KBM-7 (cell line): ENCODE data around the gene NAB2.

ENCODE experiments used
- DNase-seq: peaks from one replicate; pipeline ENCODE4 v3.0.0-alpha.2; 2015
- in situ Hi-C: fragments of 300-500 bp; cut with MboI; formaldehyde crosslinking; loops from 2 replicates; pipeline ENCODE4 v1.14.3; 2020; ENCODE audit warnings: low sequenced_read_pairs, low pct_unique_long_range_greater_than_20kb, mixed read lengths

Gene NAB2

GRCh38 chr12:57091638-57092528, 3.0 kb downstream of the NAB2 start:
- in situ Hi-C loops: no loop called here
- DNase-seq: no peak

- DNase-seq: no peak
Observed at GRCh38 chr12:57092529-57092862, 3.6 kb downstream of the NAB2 start.

GRCh38 chr12:57092876-57093414, 4.0 kb downstream of the NAB2 start:
- in situ Hi-C loops: no loop called here
- DNase-seq: no peak

More at GRCh38 chr12:57092529-57092862, 3.6 kb downstream of the NAB2 start:
- in situ Hi-C loops: no loop called here

- peak; percentile 54 for DNase-seq
- in situ Hi-C loops: no loop called here
Observed at GRCh38 chr12:57093415-57094207, 4.7 kb downstream of the NAB2 start.

GRCh38 chr12:57094208-57095160, 5.6 kb downstream of the NAB2 start:
- no peak for DNase-seq
- in situ Hi-C loops: no loop called here

- in situ Hi-C loops: no loop called here
- DNase-seq: no peak
Observed at GRCh38 chr12:57095440-57095839, 6.5 kb downstream of the NAB2 start.

GRCh38 chr12:57096099-57096572, 7.2 kb downstream of the NAB2 start:
- peak; percentile 62 for DNase-seq
- in situ Hi-C loops: no loop called here

- no peak for DNase-seq
- in situ Hi-C loops: no loop called here
Observed at GRCh38 chr12:57096748-57097553, 8.0 kb downstream of the NAB2 start.

- in situ Hi-C loops: no loop called here
- DNase-seq: no peak
Observed at GRCh38 chr12:57097554-57097835, 8.6 kb downstream of the NAB2 start.

GRCh38 chr12:57098546-57098945, 9.6 kb downstream of the NAB2 start:
- DNase-seq: no peak
- in situ Hi-C loops: no loop called here

GRCh38 chr12:57099047-57099714, 10.3 kb downstream of the NAB2 start:
- DNase-seq: no peak
- in situ Hi-C loops: no loop called here

- DNase-seq: no peak
- in situ Hi-C loops: loop anchor here (10.0 kb wide), 1 partner anchor 85 kb away; the partner anchor contains the start of gene TAC3
Observed at GRCh38 chr12:57099766-57100165, 10.9 kb downstream of the NAB2 start.

- in situ Hi-C loops: loop anchor here (10.0 kb wide), 1 partner anchor 87 kb away; the partner anchor contains the start of gene TAC3
- peak; percentile 74 for DNase-seq
Observed at GRCh38 chr12:57101892-57102695, 13.2 kb downstream of the NAB2 start.

- in situ Hi-C loops: loop anchor here (10.0 kb wide), 1 partner anchor 89 kb away; the partner anchor contains the start of gene TAC3
- DNase-seq: no peak
Observed at GRCh38 chr12:57103856-57104255, 14.9 kb downstream of the NAB2 start.

- in situ Hi-C loops: loop anchor here (10.0 kb wide), 1 partner anchor 90 kb away; the partner anchor contains the start of gene TAC3
- no peak for DNase-seq
Observed at GRCh38 chr12:57104292-57104910, 15.5 kb downstream of the NAB2 start.

GRCh38 chr12:57105011-57105753, 16.3 kb downstream of the NAB2 start:
- DNase-seq: no peak
- in situ Hi-C loops: loop anchor here (10.0 kb wide), 1 partner anchor 90 kb away; the partner anchor contains the start of gene TAC3
